GM23338 (cell line): ENCODE measurements around the gene FBXO34. TPM values are rescaled to one million over a fixed set of nuclear protein-coding genes. Genes with fewer than 3 reads are reported as not detected.
"Not testable (repeated sequence)": the region's sequence is repeated elsewhere in the genome, so short reads cannot be mapped to it uniquely, and the experiment has no call there.

Experiments used
- ATAC-seq: fragments of 200-7000 bp; cut with Tn5 transposase; 3 replicates; pipeline ENCODE4 v1.9.1; 2020
- DNase-seq: peaks from one replicate; pipeline ENCODE4 v3.0.0-alpha.2; 2015; ENCODE audit warnings: low spot score
- H2AFZ ChIP-seq: fragments of 200-600 bp; sonication (generic); 2 replicates; pipeline ENCODE4 v1.8.0; 2016; ENCODE audit warnings: antibody characterized with exemption, mild to moderate bottlenecking, moderate library complexity
- H3F3A ChIP-seq: fragments of 200-600 bp; sonication (generic); replicated peaks from 2 replicates; pipeline ENCODE4 v1.8.0; 2017; ENCODE audit warnings: antibody characterized with exemption, mixed run types, low read depth
- H3K27ac ChIP-seq: fragments of 200-600 bp; sonication (generic); 2 replicates; pipeline ENCODE4 v1.6.1; 2016; ENCODE audit warnings: low read depth
- H3K27me3 ChIP-seq: fragments of 200-600 bp; sonication (generic); 2 replicates; pipeline ENCODE4 v1.8.0; 2016; ENCODE audit warnings: mild to moderate bottlenecking, mixed run types, moderate library complexity; ENCODE audit not compliant: insufficient read depth
- H3K36me3 ChIP-seq: fragments of 200-600 bp; sonication (generic); 2 replicates; pipeline ENCODE4 v1.8.0; 2016; ENCODE audit warnings: mild to moderate bottlenecking; ENCODE audit not compliant: insufficient read depth
- H3K4me1 ChIP-seq: fragments of 200-600 bp; sonication (generic); 2 replicates; pipeline ENCODE4 v1.8.0; 2016; ENCODE audit warnings: mild to moderate bottlenecking, moderate library complexity; ENCODE audit not compliant: insufficient read depth
- H3K4me2 ChIP-seq: fragments of 200-600 bp; sonication (generic); 2 replicates; pipeline ENCODE4 v1.7.1; 2017; ENCODE audit warnings: mixed run types
- H3K4me3 ChIP-seq: fragments of 200-600 bp; sonication (generic); 2 replicates; pipeline ENCODE4 v1.6.1; 2016; ENCODE audit warnings: mixed run types
- H3K79me2 ChIP-seq: fragments of 200-600 bp; sonication (generic); replicated peaks from 2 replicates; pipeline ENCODE4 v1.8.0; 2017; ENCODE audit warnings: mild to moderate bottlenecking; ENCODE audit not compliant: insufficient read depth
- H3K9me2 ChIP-seq: fragments of 200-600 bp; sonication (generic); 2 replicates; pipeline ENCODE4 v1.8.0; 2017; ENCODE audit not compliant: insufficient read depth
- H4K20me1 ChIP-seq: fragments of 200-600 bp; sonication (generic); replicated peaks from 2 replicates; pipeline ENCODE4 v1.8.0; 2017; ENCODE audit warnings: mild to moderate bottlenecking; ENCODE audit not compliant: insufficient read depth
- H3K27ac Mint-ChIP-seq: 2 replicates; pipeline ENCODE4 v1.8.0; 2020; ENCODE audit warnings: inconsistent platforms, mild to moderate bottlenecking, moderate library complexity, mixed read lengths
- H3K27me3 Mint-ChIP-seq: 3 replicates; pipeline ENCODE4 v1.8.0; 2022; ENCODE audit warnings: low read depth, mild to moderate bottlenecking, moderate library complexity, mixed read lengths, inconsistent platforms; ENCODE audit not compliant: insufficient read depth, poor library complexity
- H3K36me3 Mint-ChIP-seq: 3 replicates; pipeline ENCODE4 v1.8.0; 2021; ENCODE audit warnings: low read depth, mild to moderate bottlenecking, inconsistent platforms, moderate library complexity, mixed read lengths
- H3K4me1 Mint-ChIP-seq: 3 replicates; pipeline ENCODE4 v1.8.0; 2020; ENCODE audit warnings: mild to moderate bottlenecking, inconsistent platforms, mixed read lengths
- H3K4me3 Mint-ChIP-seq: 3 replicates; pipeline ENCODE4 v1.8.0; 2021; ENCODE audit warnings: moderate library complexity, mild to moderate bottlenecking, inconsistent platforms, mixed read lengths
- H3K9me3 Mint-ChIP-seq: 3 replicates; pipeline ENCODE4 v1.8.0; 2020; ENCODE audit warnings: moderate library complexity, mild to moderate bottlenecking, inconsistent platforms, mixed read lengths
- CREB1 ChIP-seq: fragments of 250-450 bp; sonication (Bioruptor Pico); IDR thresholded peaks from 2 replicates; pipeline ENCODE4 v1.5.0; 2020; ENCODE audit warnings: low read depth, mild to moderate bottlenecking, moderate library complexity
- CTCF ChIP-seq, 2 experiments: fragments of 200-600 bp in 1 of 2; sonication (generic) in 1 of 2; conservative IDR thresholded peaks; 2 replicates each; pipeline versions ENCODE4 v1.5.1 to v1.6.1; 2016 to 2017; ENCODE audit warnings: antibody characterized with exemption in 2 of 2, low read depth in 2 of 2, mild to moderate bottlenecking in 2 of 2, moderate library complexity in 1 of 2
- ETS1 ChIP-seq: IDR thresholded peaks from 2 replicates; pipeline ENCODE4 v1.6.1; 2016; ENCODE audit warnings: antibody characterized with exemption
- JUNB ChIP-seq: IDR thresholded peaks from one replicate; pipeline ENCODE4 v1.6.1; 2016; ENCODE audit warnings: antibody characterized with exemption; ENCODE audit not compliant: unreplicated experiment
- POLR2AphosphoS5 ChIP-seq: IDR thresholded peaks from 2 replicates; pipeline ENCODE4 v1.6.1; 2016; ENCODE audit warnings: antibody characterized with exemption, low read depth
- REST ChIP-seq: IDR thresholded peaks from one replicate; pipeline ENCODE4 v1.6.1; 2018; ENCODE audit warnings: antibody characterized with exemption; ENCODE audit not compliant: unreplicated experiment
- ZNF114 ChIP-seq: fragments of 250-450 bp; sonication (Bioruptor Pico); IDR thresholded peaks from 2 replicates; pipeline ENCODE4 v1.5.0; 2020; ENCODE audit warnings: mild to moderate bottlenecking, moderate library complexity
- ZNF331 ChIP-seq: fragments of 250-450 bp; sonication (Bioruptor Pico); IDR thresholded peaks from 2 replicates; pipeline ENCODE4 v1.5.0; 2020; ENCODE audit warnings: low read depth, mild to moderate bottlenecking, moderate library complexity
- ZNF462 ChIP-seq: fragments of 250-450 bp; sonication (Bioruptor Pico); IDR thresholded peaks from 2 replicates; pipeline ENCODE4 v1.5.0; 2020; ENCODE audit warnings: mild to moderate bottlenecking, moderate library complexity
- polyA plus RNA-seq: library from polyadenylated mRNA; unstranded; fragments of >200 nt; fragmentation: Nextera tagmentation; extraction: Ambion mirVana; gene quantifications from 2 replicates; pipeline ENCODE4 v1.2.1, GENCODE V29; 2016
- total RNA-seq: library from RNA; depleted of rRNA; stranded (reverse); fragments of >200 nt; shearing (Covaris generic); gene quantifications from 2 replicates; pipeline ENCODE4 v1.2.3, GENCODE V29; 2014

Gene FBXO34
- total and polyA plus RNA-seq, 2 experiments from 2014 or later: 9.4 to 13.4 TPM

GRCh38 chr14:55344582-55345163 is 73.5 kb downstream of the FBXO34 start:
- H3K36me3 Mint-ChIP-seq, H3K4me3 ChIP-seq, H2AFZ ChIP-seq, H3K27ac Mint-ChIP-seq, H3K27me3 Mint-ChIP-seq, H3K4me2 ChIP-seq, H3F3A ChIP-seq, H3K36me3 ChIP-seq, H3K27ac ChIP-seq, ATAC-seq, H3K4me3 Mint-ChIP-seq, H3K27me3 ChIP-seq, H3K9me2 ChIP-seq, DNase-seq, H3K9me3 Mint-ChIP-seq, H3K4me1 ChIP-seq, H4K20me1 ChIP-seq: not testable (repeated sequence)
- peaks cover 15% of the 10 kb centered on the region for H3K4me1 Mint-ChIP-seq
- peaks cover 22% of the 10 kb centered on the region for H3K79me2 ChIP-seq

- Mint-ChIP-seq H3K27ac (no peak overlapping the region), H3K4me1 (peaks cover 10% of the 10 kb centered on the region), H3K27me3 (no peaks in the 10 kb centered on the region), H3K4me3 (no peak overlapping the region), H3K36me3 (peaks cover 6% of the 10 kb centered on the region), H3K9me3 (no peaks in the 10 kb centered on the region)
- Histone ChIP-seq H3K4me1 (peaks cover 11% of the 10 kb centered on the region; the same call in 1 of the 2 replicates), H3K4me3 (no peak overlapping the region), H3K27ac (0 out of 2 replicates have a peak overlapping the region, but pooled peaks have one; percentile 26), H4K20me1 (peaks cover 10% of the 10 kb centered on the region; the same call in 1 of the 2 replicates), H3F3A (no peaks in the 10 kb centered on the region), H2AFZ (no peak overlapping the region), H3K4me2 (no peak overlapping the region), H3K27me3 (no peaks in the 10 kb centered on the region), H3K9me2 (no peaks in the 10 kb centered on the region), H3K79me2 (peaks cover 19% of the 10 kb centered on the region), H3K36me3 (no peaks in the 10 kb centered on the region)
- ATAC-seq (no peak), DNase-seq (no peak)
- TF ChIP-seq ZNF331 (CRISPR knock-in tag) (no peak), POLR2AphosphoS5 (no peak), REST (no peak), CTCF (conservative IDR thresholded peaks at IDR 0.05; ENCODE audit: low read depth in 2 of 2) (no peak), JUNB (no peak), ETS1 (no peak), ZNF462 (CRISPR knock-in tag) (no peak), ZNF114 (CRISPR knock-in tag) (no peak), CREB1 (no peak)
These were observed 75.8 kb downstream of the FBXO34 start for GRCh38 chr14:55347040-55347439.
